Activated naive CD8-positive, alpha-beta T cell treated with anti-CD3 and anti-CD28 coated beads, Interleukin-2, amount 50 U/mL, for 24 hours (primary cell): ENCODE results near the gene DIS3L2.

ENCODE experiments used
- ATAC-seq: fragments of 150-1000 bp; cut with Tn5 transposase; one replicate; pipeline ENCODE4 v1.10.0; 2021
- DNase-seq: peaks from one replicate; pipeline ENCODE4 v3.0.0; 2021
- H3K27ac Mint-ChIP-seq: one replicate; pipeline ENCODE4 v1.8.0; 2021; ENCODE audit warnings: mild to moderate bottlenecking, mixed read lengths
- H3K27me3 Mint-ChIP-seq: one replicate; pipeline ENCODE4 v1.8.0; 2021; ENCODE audit warnings: mixed read lengths
- H3K36me3 Mint-ChIP-seq: one replicate; pipeline ENCODE4 v1.8.0; 2021; ENCODE audit warnings: low read depth, mixed read lengths
- H3K4me1 Mint-ChIP-seq: one replicate; pipeline ENCODE4 v1.8.0; 2021; ENCODE audit warnings: mixed read lengths
- H3K4me3 Mint-ChIP-seq: one replicate; pipeline ENCODE4 v1.8.0; 2021; ENCODE audit warnings: mild to moderate bottlenecking, moderate library complexity, mixed read lengths
- H3K9me3 Mint-ChIP-seq: one replicate; pipeline ENCODE4 v1.8.0; 2021; ENCODE audit warnings: mixed read lengths

DIS3L2 gene

GRCh38 chr2:232342635-232343565 lies 381.4 kb downstream of the DIS3L2 start:
- no peaks in the 10 kb centered on the region for H3K36me3 Mint-ChIP-seq
- H3K9me3 Mint-ChIP-seq = no peaks in the 10 kb centered on the region
- peaks cover 2% of the 10 kb centered on the region for H3K27me3 Mint-ChIP-seq
- peaks cover 3% of the 10 kb centered on the region for H3K4me1 Mint-ChIP-seq
- DNase-seq (no peak), ATAC-seq (no peak)
- no peak overlapping the region for H3K27ac Mint-ChIP-seq
- no peak overlapping the region for H3K4me3 Mint-ChIP-seq

- no peak for DNase-seq
- no peak overlapping the region for H3K27ac Mint-ChIP-seq
- no peak overlapping the region for H3K4me3 Mint-ChIP-seq
- H3K4me1 Mint-ChIP-seq = peaks cover 3% of the 10 kb centered on the region
- H3K27me3 Mint-ChIP-seq = peaks cover 4% of the 10 kb centered on the region
- H3K36me3 Mint-ChIP-seq = no peaks in the 10 kb centered on the region
- H3K9me3 Mint-ChIP-seq = no peaks in the 10 kb centered on the region
- no peak for ATAC-seq
Measured at GRCh38 chr2:232343821-232344220, 382.3 kb downstream of the DIS3L2 start.

DNA sequence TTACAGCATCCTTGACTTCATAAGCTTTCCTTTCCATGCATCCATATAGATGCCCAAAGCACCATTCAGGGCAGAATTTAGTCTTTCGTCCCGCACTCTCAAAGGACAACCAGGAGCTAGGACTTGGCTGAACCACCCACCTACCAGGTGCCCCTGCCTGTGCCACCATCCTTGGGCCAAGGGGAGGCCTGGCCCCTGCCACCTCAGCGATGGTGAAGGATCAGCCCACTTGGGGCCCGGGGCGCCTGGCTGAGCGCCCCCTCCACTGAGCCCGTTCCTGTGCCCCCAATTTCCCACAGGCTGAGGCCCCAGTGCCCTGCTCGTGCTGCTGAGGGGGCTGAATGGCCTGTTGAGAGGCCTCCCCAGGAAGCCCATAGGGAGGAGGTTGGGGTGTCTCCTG lies 383.7 kb downstream of the DIS3L2 start:
- Mint-ChIP-seq H3K4me3 (no peak overlapping the region), H3K27me3 (peaks cover 4% of the 10 kb centered on the region), H3K4me1 (peaks cover 3% of the 10 kb centered on the region), H3K36me3 (no peaks in the 10 kb centered on the region), H3K27ac (no peak overlapping the region), H3K9me3 (no peaks in the 10 kb centered on the region)
- ATAC-seq = no peak
- DNase-seq = no peak

GRCh38 chr2:232347369-232347768 lies 385.9 kb downstream of the DIS3L2 start:
- ATAC-seq (no peak), DNase-seq (no peak)
- H3K36me3 Mint-ChIP-seq = no peaks in the 10 kb centered on the region
- H3K4me1 Mint-ChIP-seq = peaks cover 3% of the 10 kb centered on the region
- no peak overlapping the region for H3K4me3 Mint-ChIP-seq
- no peak overlapping the region for H3K27ac Mint-ChIP-seq
- peaks cover 11% of the 10 kb centered on the region for H3K27me3 Mint-ChIP-seq
- no peaks in the 10 kb centered on the region for H3K9me3 Mint-ChIP-seq

DNA sequence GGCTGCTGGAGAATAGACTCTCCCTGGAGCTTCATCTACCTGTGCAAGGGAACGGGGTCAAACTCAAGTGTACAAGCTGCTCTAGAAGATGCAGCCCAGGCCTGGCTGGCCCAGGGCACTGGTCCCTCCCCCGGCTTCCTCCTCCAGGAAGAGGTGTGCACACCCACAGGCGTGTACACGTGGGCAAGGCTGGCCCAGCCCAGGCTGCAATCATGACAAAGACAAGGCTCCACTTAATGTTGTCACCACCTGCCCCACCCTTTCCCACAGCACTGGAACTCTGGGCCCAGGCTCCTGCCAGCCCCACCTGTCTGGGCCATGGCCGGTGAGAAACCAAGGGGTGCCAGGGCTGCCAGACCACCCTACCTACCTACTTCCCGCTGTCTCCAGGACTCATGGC lies 387.4 kb downstream of the DIS3L2 start:
- H3K9me3 Mint-ChIP-seq = no peaks in the 10 kb centered on the region
- ATAC-seq = no peak
- H3K27ac Mint-ChIP-seq = no peak overlapping the region
- no peak overlapping the region for H3K4me3 Mint-ChIP-seq
- no peak for DNase-seq
- no peaks in the 10 kb centered on the region for H3K36me3 Mint-ChIP-seq
- H3K4me1 Mint-ChIP-seq = peaks cover under 1% of the 10 kb centered on the region
- H3K27me3 Mint-ChIP-seq = peaks cover 20% of the 10 kb centered on the region

DNA sequence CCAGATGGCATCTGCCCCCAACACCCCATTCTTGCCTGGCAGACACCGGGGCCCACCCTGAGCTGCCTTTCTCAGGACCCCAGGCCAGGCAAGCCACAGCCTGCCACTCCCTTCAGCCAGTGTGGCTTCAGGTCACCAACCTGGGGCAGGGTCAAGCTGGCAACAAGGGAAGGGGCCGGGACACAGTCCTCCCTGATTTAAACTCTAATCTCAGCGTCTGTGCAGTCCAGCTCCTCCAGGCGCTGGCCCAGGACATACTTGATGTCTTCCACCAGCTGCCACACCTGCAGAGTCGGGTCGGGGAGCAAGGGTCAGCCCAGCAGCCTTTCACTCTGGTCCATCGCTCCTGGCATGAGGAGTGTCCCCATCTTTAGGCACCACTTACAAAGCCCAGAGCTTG lies 388.0 kb downstream of the DIS3L2 start:
- Mint-ChIP-seq H3K27ac (no peak overlapping the region), H3K27me3 (peaks cover 20% of the 10 kb centered on the region), H3K4me3 (no peak overlapping the region), H3K36me3 (no peaks in the 10 kb centered on the region), H3K4me1 (no peaks in the 10 kb centered on the region), H3K9me3 (no peaks in the 10 kb centered on the region)
- DNase-seq (no peak), ATAC-seq (no peak)

GRCh38 chr2:232349946-232350635 lies 388.6 kb downstream of the DIS3L2 start:
- DNase-seq (no peak), ATAC-seq (no peak)
- no peaks in the 10 kb centered on the region for H3K4me1 Mint-ChIP-seq
- H3K27me3 Mint-ChIP-seq = peaks cover 24% of the 10 kb centered on the region
- H3K27ac Mint-ChIP-seq = no peak overlapping the region
- no peaks in the 10 kb centered on the region for H3K9me3 Mint-ChIP-seq
- H3K36me3 Mint-ChIP-seq = no peaks in the 10 kb centered on the region
- H3K4me3 Mint-ChIP-seq = no peak overlapping the region

- H3K27me3 Mint-ChIP-seq = peaks cover 25% of the 10 kb centered on the region
- DNase-seq (no peak), ATAC-seq (no peak)
- no peaks in the 10 kb centered on the region for H3K36me3 Mint-ChIP-seq
- no peaks in the 10 kb centered on the region for H3K9me3 Mint-ChIP-seq
- no peak overlapping the region for H3K4me3 Mint-ChIP-seq
- H3K4me1 Mint-ChIP-seq = no peaks in the 10 kb centered on the region
- H3K27ac Mint-ChIP-seq = no peak overlapping the region
Measured at GRCh38 chr2:232350804-232351685, 389.5 kb downstream of the DIS3L2 start.

GRCh38 chr2:232351686-232352510 lies 390.4 kb downstream of the DIS3L2 start:
- DNase-seq (no peak), ATAC-seq (no peak)
- H3K27me3 Mint-ChIP-seq = peaks cover 23% of the 10 kb centered on the region
- no peak overlapping the region for H3K27ac Mint-ChIP-seq
- no peak overlapping the region for H3K4me3 Mint-ChIP-seq
- no peaks in the 10 kb centered on the region for H3K36me3 Mint-ChIP-seq
- no peaks in the 10 kb centered on the region for H3K9me3 Mint-ChIP-seq
- no peaks in the 10 kb centered on the region for H3K4me1 Mint-ChIP-seq

- DNase-seq (no peak), ATAC-seq (no peak)
- H3K27me3 Mint-ChIP-seq = peaks cover 23% of the 10 kb centered on the region
- H3K36me3 Mint-ChIP-seq = no peaks in the 10 kb centered on the region
- no peaks in the 10 kb centered on the region for H3K4me1 Mint-ChIP-seq
- H3K27ac Mint-ChIP-seq = no peak overlapping the region
- no peaks in the 10 kb centered on the region for H3K9me3 Mint-ChIP-seq
- H3K4me3 Mint-ChIP-seq = no peak overlapping the region
Measured at GRCh38 chr2:232352511-232353091, 391.1 kb downstream of the DIS3L2 start.

DNA sequence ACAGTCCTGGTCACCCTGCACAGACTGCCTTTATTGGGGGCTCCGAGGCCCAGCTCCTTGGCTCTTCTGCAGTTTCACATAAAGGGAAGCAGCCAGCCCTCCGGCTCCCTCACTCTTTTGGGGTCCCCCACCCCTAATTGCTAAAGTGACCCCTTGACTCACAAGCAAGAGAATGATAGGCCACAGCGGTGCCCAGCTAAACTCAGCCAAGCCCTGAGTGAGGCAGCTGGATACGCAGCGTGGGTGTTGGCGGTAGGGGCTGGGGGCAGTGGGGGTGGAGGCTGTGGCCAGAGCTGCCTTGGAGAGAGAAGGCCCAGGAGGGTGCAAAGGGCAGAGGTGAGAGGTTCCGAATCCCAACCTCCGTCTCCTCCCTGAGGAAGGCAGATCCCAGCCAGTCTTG lies 391.6 kb downstream of the DIS3L2 start:
- Mint-ChIP-seq H3K4me1 (no peaks in the 10 kb centered on the region), H3K27me3 (peaks cover 23% of the 10 kb centered on the region), H3K27ac (no peak overlapping the region), H3K36me3 (no peaks in the 10 kb centered on the region), H3K9me3 (no peaks in the 10 kb centered on the region), H3K4me3 (no peak overlapping the region)
- DNase-seq (no peak), ATAC-seq (no peak)

- DNase-seq (no peak), ATAC-seq (no peak)
- Mint-ChIP-seq H3K4me3 (no peak overlapping the region), H3K27me3 (peaks cover 21% of the 10 kb centered on the region), H3K9me3 (no peaks in the 10 kb centered on the region), H3K4me1 (no peaks in the 10 kb centered on the region), H3K36me3 (no peaks in the 10 kb centered on the region), H3K27ac (no peak overlapping the region)
Measured at GRCh38 chr2:232353660-232354059, 392.1 kb downstream of the DIS3L2 start.

- no peaks in the 10 kb centered on the region for H3K9me3 Mint-ChIP-seq
- no peak overlapping the region for H3K27ac Mint-ChIP-seq
- H3K36me3 Mint-ChIP-seq = no peaks in the 10 kb centered on the region
- DNase-seq = no peak
- peaks cover 21% of the 10 kb centered on the region for H3K27me3 Mint-ChIP-seq
- no peaks in the 10 kb centered on the region for H3K4me1 Mint-ChIP-seq
- H3K4me3 Mint-ChIP-seq = no peak overlapping the region
- no peak for ATAC-seq
Measured at GRCh38 chr2:232354069-232354468, 392.6 kb downstream of the DIS3L2 start.
